Epithelial cell of esophagus (primary cell): ENCODE data around the gene PAQR6.
"Not testable (repeated sequence)": the region's sequence is repeated elsewhere in the genome, so short reads cannot be mapped to it uniquely, and the experiment has no call there.

Source experiments
- DNase-seq: peaks from one replicate; pipeline ENCODE4 v3.0.0; 2010; ENCODE audit warnings: low read depth
- H3K4me3 ChIP-seq: 2 replicates; pipeline ENCODE4 v1.5.1; 2011; ENCODE audit warnings: mild to moderate bottlenecking, low read length, control low read depth
- CTCF ChIP-seq: IDR thresholded peaks from 2 replicates; pipeline ENCODE4 v1.5.1; 2011; ENCODE audit warnings: low read depth, mild to moderate bottlenecking, low read length, control low read depth, inconsistent platforms; ENCODE audit not compliant: insufficient read depth; ENCODE audit errors: missing control alignments

Gene PAQR6

GRCh38 chr1:156226116-156226538, 21.7 kb downstream of the PAQR6 start:
- no peak overlapping the region for H3K4me3 ChIP-seq
- DNase-seq: no peak
- no peak for TF ChIP-seq CTCF

- no peak for DNase-seq
- no peak overlapping the region for H3K4me3 ChIP-seq
- no peak for TF ChIP-seq CTCF
Observed at GRCh38 chr1:156225677-156226014, 22.2 kb downstream of the PAQR6 start.

GRCh38 chr1:156221986-156222692, 25.7 kb downstream of the PAQR6 start:
- no peak for TF ChIP-seq CTCF
- no peak overlapping the region for H3K4me3 ChIP-seq
- no peak for DNase-seq

GRCh38 chr1:156220226-156220625, 27.6 kb downstream of the PAQR6 start:
- TF ChIP-seq CTCF: no peak
- DNase-seq: no peak
- no peak overlapping the region for H3K4me3 ChIP-seq

GRCh38 chr1:156217871-156218270, 30.0 kb downstream of the PAQR6 start:
- no peak for TF ChIP-seq CTCF
- no peak overlapping the region for H3K4me3 ChIP-seq
- peak; percentile 72 for DNase-seq

- H3K4me3 ChIP-seq, DNase-seq: not testable (repeated sequence)
Observed at GRCh38 chr1:156216361-156217086, 31.3 kb downstream of the PAQR6 start.

GRCh38 chr1:156214024-156214748, 33.7 kb downstream of the PAQR6 start:
- peak overlapping the region; percentile 80 for H3K4me3 ChIP-seq
- DNase-seq: peak; percentile 89
- TF ChIP-seq CTCF: no peak
